Body of pancreas (tissue), 4 donors: ENCODE measurements around the gene KLHL1. TPM values are rescaled to one million over a fixed set of nuclear protein-coding genes. Genes with fewer than 3 reads are reported as not detected.

Experiments used
- ATAC-seq: fragments of 150-250 bp; one replicate; pipeline ENCODE4 v1.9.1; 2016
- DNase-seq, 4 donors: peaks; one replicate each; pipeline ENCODE4 v3.0.0-alpha.2; 2019
- H3K27ac ChIP-seq, 4 donors: fragments of 200-600 bp; sonication (generic); 1 replicate in 3 of 4; 2 replicates in 1 of 4; pipeline versions ENCODE4 v1.5.1 to v1.6.1; 2016 to 2019; ENCODE audit warnings: mild to moderate bottlenecking in 1 of 4, mixed read lengths in 1 of 4, moderate library complexity in 1 of 4
- H3K27me3 ChIP-seq, 2 donors: fragments of 200-600 bp; sonication (generic); one replicate each; pipeline ENCODE4 v1.6.0; 2016; ENCODE audit warnings: mild to moderate bottlenecking in 1 of 2
- H3K36me3 ChIP-seq, 2 donors: fragments of 200-600 bp; sonication (generic); replicated peaks in 1 of 2; 2 replicates each; pipeline ENCODE4 v1.5.1; 2016; ENCODE audit warnings: low read depth in 2 of 2; ENCODE audit not compliant: insufficient read depth in 1 of 2
- H3K4me1 ChIP-seq: fragments of 200-600 bp; sonication (generic); one replicate; pipeline ENCODE4 v1.6.0; 2016
- H3K4me3 ChIP-seq, 2 donors: fragments of 200-600 bp; sonication (generic); 1 replicate in 1 of 2; 2 replicates in 1 of 2; pipeline ENCODE4 v1.5.1; 2016 to 2019
- H3K9me3 ChIP-seq, 3 donors: fragments of 200-600 bp; sonication (generic); 1 replicate in 2 of 3; 2 replicates in 1 of 3; pipeline ENCODE4 v1.5.1; 2016
- CTCF ChIP-seq, 7 experiments: fragments of 450-650 bp in 4 of 7; fragments of 200-600 bp in 3 of 7; sonication (generic) in 3 of 7; IDR thresholded peaks; one replicate each; pipeline ENCODE4 v1.5.1; 2016 to 2019; ENCODE audit warnings: antibody characterized with exemption in 7 of 7
- POLR2A ChIP-seq, 3 donors: fragments of 450-650 bp; IDR thresholded peaks; one replicate each; pipeline ENCODE4 v1.6.1; 2016; ENCODE audit warnings: antibody characterized with exemption in 3 of 3, mild to moderate bottlenecking in 2 of 3
- WGBS, 2 donors: methylation state at CpG; one replicate each; pipeline ENCODE4 v1.1.5; 2017; 5-methylcytosine and 5-hydroxymethylcytosine counted together
- intact Hi-C: fragments of 100-400 bp; cut with DNase I; formaldehyde crosslinking; loops from one replicate; pipeline ENCODE4 v1.15.1; 2023
- total RNA-seq, 2 donors: library from RNA; depleted of rRNA; stranded (reverse); fragments of >200 nt; gene quantifications; one replicate each; pipeline ENCODE4 v1.1.0, GENCODE V29; 2016

KLHL1 gene
- total RNA-seq, 2 donors from 2014 or later = 0.26 TPM; not detected in 1

- Histone ChIP-seq H3K4me1 (no peaks in the 10 kb centered on the region), H3K27me3 (no peaks in the 10 kb centered on the region), H3K9me3 (no peaks in the 10 kb centered on the region), H3K27ac (no peak overlapping the region), H3K4me3 (no peak overlapping the region), H3K36me3 (no peaks in the 10 kb centered on the region)
- WGBS, 2 donors = 46 to 49% methylated on average over 1 of the region's 1 CpG
- intact Hi-C loops = no loop called here
- ATAC-seq (no peak), DNase-seq (no peak)
- TF ChIP-seq CTCF (IDR thresholded peaks at IDR 0.05) (no peak), POLR2A (IDR thresholded peaks at IDR 0.05) (no peak)
Observed at GRCh38 chr13:70051531-70051930, 56.7 kb downstream of the KLHL1 start.

- Histone ChIP-seq H3K9me3 (no peaks in the 10 kb centered on the region), H3K4me3 (no peak overlapping the region), H3K4me1 (no peaks in the 10 kb centered on the region), H3K27me3 (no peaks in the 10 kb centered on the region), H3K27ac (no peak overlapping the region), H3K36me3 (no peaks in the 10 kb centered on the region)
- intact Hi-C loops = no loop called here
- DNase-seq (no peak), ATAC-seq (no peak)
- TF ChIP-seq CTCF (IDR thresholded peaks at IDR 0.05) (no peak), POLR2A (IDR thresholded peaks at IDR 0.05) (no peak)
- 71 to 84% methylated on average over 1 of the region's 1 CpG for WGBS, 2 donors
Observed at GRCh38 chr13:70043685-70044084, 64.6 kb downstream of the KLHL1 start.

GRCh38 chr13:70042193-70042592 is 66.1 kb downstream of the KLHL1 start:
- Histone ChIP-seq H3K36me3 (no peaks in the 10 kb centered on the region), H3K4me3 (no peak overlapping the region), H3K9me3 (no peaks in the 10 kb centered on the region), H3K27ac (no peak overlapping the region), H3K4me1 (no peaks in the 10 kb centered on the region), H3K27me3 (no peaks in the 10 kb centered on the region)
- no peak for TF ChIP-seq CTCF (IDR thresholded peaks at IDR 0.05)
- TF ChIP-seq POLR2A (IDR thresholded peaks at IDR 0.05) = no peak
- DNase-seq (no peak), ATAC-seq (no peak)
- intact Hi-C loops = no loop called here
- 50 to 61% methylated on average over 4 of the region's 4 CpGs for WGBS, 2 donors

- no peak overlapping the region for H3K27ac ChIP-seq
- intact Hi-C loops = no loop called here
- DNase-seq (no peak), ATAC-seq (no peak)
- no peaks in the 10 kb centered on the region for H3K9me3 ChIP-seq
- H3K27me3 ChIP-seq = no peaks in the 10 kb centered on the region
- no peak overlapping the region for H3K4me3 ChIP-seq
- no peaks in the 10 kb centered on the region for H3K4me1 ChIP-seq
- H3K36me3 ChIP-seq = no peaks in the 10 kb centered on the region
- no peak for TF ChIP-seq CTCF (IDR thresholded peaks at IDR 0.05)
- TF ChIP-seq POLR2A (IDR thresholded peaks at IDR 0.05) = no peak
Observed at GRCh38 chr13:70034286-70034685, 74.0 kb downstream of the KLHL1 start.

- no peak for TF ChIP-seq CTCF (IDR thresholded peaks at IDR 0.05)
- TF ChIP-seq POLR2A (IDR thresholded peaks at IDR 0.05) = no peak
- H3K4me3 ChIP-seq = no peak overlapping the region
- H3K36me3 ChIP-seq = no peaks in the 10 kb centered on the region
- DNase-seq (no peak), ATAC-seq (no peak)
- H3K9me3 ChIP-seq = no peaks in the 10 kb centered on the region
- no peak overlapping the region for H3K27ac ChIP-seq
- no peaks in the 10 kb centered on the region for H3K27me3 ChIP-seq
- H3K4me1 ChIP-seq = no peaks in the 10 kb centered on the region
- 40 to 50% methylated on average over 4 of the region's 4 CpGs for WGBS, 2 donors
- intact Hi-C loops = no loop called here
Observed at GRCh38 chr13:70027551-70027950, 80.7 kb downstream of the KLHL1 start.
